NCI-H2196 treated with DMSO at 0.1 percent for 48 hours (cell line): ENCODE results near the gene PTPRE.

ENCODE experiments used
- DNase-seq: peaks from one replicate; lab custom pipeline; 2025; ENCODE audit not compliant: unreplicated experiment; lab: John Stamatoyannopoulos, UW

The PTPRE gene, protein sequence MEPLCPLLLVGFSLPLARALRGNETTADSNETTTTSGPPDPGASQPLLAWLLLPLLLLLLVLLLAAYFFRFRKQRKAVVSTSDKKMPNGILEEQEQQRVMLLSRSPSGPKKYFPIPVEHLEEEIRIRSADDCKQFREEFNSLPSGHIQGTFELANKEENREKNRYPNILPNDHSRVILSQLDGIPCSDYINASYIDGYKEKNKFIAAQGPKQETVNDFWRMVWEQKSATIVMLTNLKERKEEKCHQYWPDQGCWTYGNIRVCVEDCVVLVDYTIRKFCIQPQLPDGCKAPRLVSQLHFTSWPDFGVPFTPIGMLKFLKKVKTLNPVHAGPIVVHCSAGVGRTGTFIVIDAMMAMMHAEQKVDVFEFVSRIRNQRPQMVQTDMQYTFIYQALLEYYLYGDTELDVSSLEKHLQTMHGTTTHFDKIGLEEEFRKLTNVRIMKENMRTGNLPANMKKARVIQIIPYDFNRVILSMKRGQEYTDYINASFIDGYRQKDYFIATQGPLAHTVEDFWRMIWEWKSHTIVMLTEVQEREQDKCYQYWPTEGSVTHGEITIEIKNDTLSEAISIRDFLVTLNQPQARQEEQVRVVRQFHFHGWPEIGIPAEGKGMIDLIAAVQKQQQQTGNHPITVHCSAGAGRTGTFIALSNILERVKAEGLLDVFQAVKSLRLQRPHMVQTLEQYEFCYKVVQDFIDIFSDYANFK

DNA sequence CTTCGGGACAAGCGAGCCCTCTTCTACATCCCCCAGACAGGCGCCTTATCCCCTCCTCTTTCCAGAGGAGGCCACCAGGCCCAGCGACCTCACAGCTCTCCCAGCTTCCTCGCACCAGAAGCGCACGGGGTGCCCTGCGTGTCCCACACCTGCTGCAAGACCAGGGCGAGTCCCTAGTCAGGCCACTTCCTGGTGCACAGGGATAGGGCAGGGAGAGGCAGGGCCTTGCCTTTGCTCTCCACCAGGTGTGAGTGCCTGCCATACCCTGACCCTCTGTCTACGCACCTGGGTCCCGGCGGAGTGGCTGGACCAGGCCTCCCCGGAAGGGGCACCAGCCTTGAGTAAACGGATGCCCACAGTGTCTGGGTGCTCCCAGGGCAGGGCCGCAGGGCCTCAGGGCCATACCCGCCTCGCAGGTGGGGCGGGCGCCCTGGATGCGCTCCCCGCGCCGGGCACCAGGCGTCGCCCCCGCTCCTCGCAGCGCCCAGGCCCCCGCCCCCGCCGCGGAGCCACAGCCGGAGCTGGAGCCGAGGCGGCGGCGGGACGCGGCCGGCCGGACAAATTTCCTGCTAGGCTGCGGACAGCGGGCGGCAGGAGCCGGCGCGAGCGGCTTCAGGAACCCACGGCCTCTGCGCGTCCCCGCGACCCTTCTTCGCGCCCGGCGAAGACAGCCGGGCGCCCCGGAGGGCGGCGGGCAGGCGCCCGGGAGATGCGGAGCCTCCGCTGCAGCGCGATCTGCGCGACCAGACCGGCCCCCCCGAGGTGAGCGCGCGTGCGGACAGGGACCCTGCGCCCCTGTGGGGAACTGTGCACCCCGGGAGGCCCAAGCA, at the start of gene PTPRE:
Gene PTPRE (plus strand): TSS at position 556 of the 830 bp plus-strand sequence. CDS start 133,779 bp downstream, outside the sequence.
- no peak for DNase-seq

DNA sequence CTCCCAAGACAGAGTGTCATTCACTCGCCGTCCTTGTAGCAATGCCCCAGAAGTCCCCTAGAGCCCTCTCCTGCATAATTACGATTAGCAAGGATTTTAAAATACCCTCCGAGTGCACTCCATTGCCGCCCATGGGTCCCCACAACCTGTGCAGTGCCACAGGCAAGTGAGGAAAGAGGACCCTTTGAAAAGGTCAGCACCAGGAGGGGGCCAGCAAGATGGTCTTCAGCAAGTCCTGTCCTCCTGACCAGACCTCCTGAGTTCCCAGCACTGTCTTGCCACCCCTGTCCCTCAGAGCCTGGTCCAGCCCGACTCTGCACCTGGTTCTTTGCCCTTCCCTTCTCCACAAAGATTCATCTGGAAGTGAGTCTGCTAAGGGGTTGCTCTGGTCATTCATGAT, 46.3 kb upstream of the PTPRE start:
- no peak for DNase-seq

DNA sequence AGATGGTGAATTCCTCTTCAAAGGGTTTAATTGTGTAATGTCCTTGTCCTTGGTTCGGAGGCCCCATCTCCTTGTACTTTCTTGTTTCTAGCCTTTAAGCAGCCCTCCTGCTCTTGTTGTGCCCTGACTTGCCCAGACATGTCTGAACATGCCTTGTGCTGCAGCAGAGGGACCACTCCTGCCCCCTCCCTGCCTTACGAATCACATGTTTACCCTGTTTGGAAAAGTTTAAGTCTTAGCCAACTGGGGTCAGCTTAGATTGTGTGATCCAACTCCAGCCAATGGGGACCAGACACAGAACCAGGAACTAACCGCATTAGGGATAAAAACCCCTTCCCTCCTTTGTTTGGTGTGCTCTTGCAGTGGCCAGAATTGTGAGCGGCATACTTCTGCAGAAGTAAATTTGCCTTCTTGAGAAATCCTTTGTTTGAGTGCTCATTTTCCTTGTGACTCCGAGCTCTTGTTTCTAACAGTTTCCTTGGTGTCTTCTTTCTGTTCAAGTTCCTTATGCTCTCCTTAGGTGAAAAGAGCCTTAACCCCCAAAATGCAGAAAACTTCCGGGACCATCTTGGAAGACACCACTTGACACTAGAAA, 43.6 kb upstream of the PTPRE start:
- DNase-seq: no peak

DNA sequence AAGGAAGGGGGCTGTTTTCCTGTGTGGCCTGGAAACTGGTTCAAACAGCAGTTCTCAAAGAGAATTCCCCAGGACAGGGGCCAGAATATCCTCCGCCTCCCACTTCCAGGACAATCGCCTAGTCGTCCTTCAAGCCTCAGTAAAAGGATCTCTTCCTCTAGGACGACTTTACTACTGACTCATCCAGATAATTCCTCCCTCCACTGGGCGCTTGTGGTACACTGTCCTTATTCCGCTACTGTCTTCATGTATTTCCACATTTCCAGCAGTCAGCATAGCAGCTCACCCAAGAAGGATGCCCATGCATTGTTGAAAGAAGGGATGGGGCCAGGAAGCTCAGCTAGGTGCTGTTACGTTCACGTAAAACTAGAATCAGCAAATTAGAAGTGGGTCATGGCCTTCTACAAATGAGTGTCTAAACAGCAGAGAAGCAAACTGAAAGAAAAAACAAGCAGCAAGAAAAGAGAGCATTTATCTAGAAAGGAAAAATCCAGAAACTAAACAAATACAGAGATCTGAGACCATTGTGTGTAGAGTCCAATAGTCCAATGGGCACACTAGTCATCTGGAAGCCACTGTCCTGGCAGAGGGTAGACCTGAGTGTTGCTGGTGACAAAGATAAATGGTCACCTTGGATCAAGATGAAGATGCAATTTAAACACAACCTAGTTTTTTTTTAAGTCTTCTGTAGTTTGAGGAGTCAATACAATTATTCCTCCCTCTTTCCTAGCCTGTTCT, 40.5 kb upstream of the PTPRE start:
- DNase-seq: no peak

DNA sequence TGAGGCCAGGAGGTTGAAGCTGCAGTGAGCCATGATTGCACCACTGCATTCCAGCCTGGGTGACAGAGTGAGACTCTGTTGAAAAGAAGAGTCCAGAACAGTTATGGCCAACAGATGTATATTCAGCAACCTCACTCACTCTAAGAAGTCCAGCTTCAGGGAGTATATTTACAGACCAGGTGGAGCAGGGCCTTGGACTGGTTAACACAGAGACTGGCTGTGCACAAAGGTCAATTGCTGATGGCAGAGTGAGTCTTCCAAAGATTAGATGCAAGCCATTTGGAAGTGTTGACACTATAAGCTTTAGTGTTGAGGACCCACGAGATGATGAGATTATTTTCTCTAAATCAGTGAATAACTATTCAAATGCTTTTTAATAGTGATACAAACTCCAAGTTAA, 39.1 kb upstream of the PTPRE start:
- DNase-seq: no peak

DNA sequence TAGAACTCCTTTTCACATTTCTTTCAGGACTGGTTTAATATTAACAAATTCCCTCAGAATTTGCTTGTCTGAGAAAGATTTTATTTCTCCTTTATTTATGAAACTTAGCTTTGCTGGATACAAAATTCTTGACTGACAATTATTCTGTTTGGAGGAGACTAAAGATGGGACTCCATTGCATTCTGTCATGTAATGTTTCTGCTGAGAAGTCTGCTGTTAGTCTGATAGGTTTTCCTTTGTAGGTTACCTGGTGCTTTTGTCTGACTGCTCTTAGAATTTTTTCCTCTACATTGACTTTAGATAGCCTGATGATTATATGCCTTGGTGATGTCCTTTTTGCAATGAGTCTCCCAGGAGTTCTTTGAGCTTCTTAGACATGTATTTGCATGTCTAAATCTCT, 37.6 kb upstream of the PTPRE start:
- DNase-seq: no peak

DNA sequence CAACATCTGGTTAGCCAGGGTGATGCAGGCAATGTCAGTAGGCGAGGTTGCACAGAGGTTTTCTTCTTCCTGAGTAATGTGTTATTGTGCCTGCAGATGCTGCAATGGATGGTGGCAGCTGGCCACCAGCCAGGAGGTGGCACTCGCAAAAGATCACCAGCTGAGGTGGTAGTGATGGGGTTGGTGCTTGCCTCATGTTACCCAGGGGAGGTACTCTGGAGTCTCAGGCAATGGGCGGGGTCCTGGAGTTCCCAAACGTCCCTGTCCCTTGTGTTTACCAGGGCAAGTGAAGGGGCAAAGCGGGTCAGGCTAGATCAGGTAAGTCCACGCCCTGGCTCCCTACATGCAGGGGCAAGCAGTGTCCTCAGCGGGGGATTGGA, 35.3 kb upstream of the PTPRE start:
- no peak for DNase-seq

DNA sequence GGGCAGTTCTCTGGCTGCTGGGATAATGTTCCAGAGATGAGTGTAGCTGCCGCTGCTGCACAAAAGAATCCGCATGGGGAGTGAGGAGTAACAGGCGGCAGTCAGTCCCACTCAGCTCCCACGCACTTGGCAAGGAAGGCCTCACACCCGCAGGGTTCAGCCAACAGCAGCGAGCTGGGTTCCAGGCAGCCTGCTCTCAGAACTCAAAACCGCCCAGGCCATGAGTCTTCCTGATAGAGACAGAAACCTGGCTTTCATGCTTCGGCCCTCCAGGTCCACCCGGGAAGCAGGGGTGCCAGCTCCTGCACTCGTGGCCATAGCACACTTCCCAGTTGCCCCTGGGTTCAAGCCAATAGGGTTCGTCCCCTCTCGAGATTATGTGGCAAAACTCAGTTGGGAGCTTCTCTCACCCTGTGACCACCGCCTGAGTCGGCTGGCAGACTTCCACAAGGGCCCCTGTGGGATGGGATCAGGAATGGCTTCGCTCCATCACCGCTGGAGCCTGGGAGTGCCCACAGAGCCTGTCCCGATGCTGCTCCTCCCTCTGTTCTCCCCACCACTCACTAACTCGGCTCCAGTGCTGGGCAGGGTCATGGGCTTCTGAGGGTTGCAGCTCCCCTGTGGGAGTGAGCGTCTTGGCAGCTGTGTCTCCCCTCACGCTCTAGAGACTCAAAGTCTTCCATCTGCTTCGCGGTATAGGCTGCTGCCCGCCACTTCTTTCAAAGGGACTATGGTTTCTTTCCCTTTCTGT, 34.7 kb upstream of the PTPRE start:
- DNase-seq: no peak

DNA sequence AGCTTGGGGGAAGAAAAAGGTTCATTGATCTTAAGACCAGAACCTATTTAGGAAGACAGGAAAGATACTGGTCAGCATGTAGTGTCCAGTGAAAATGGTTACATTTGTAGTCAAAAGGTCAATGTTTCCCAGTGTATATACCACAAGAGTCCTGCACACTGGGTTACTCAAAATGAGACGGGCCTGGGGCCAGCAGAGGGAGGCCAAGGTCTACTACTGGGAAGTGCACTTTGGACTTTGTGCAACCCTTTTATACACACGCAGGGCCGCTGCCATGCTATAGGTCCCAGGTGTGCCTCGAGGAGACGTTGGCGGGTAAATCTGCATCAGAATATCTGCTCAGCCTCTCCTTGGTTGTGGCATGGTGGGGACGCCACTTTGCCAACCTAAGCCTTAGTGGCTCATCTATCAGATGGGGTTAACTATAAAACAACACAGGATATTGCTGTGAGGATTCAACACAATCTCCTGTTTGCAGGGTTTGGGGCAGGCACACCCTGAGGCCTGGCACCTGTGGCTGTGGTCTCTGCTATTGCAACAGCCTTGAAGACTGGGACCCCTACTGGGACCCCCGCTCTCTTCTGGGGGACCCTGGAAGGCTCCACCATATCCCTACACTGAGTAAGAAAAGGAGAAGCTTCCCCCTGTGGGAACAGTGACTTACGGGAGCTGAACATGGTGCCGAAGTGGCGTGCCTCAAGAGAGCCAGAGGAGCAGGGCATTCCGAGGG, 33.9 kb upstream of the PTPRE start:
- no peak for DNase-seq

DNA sequence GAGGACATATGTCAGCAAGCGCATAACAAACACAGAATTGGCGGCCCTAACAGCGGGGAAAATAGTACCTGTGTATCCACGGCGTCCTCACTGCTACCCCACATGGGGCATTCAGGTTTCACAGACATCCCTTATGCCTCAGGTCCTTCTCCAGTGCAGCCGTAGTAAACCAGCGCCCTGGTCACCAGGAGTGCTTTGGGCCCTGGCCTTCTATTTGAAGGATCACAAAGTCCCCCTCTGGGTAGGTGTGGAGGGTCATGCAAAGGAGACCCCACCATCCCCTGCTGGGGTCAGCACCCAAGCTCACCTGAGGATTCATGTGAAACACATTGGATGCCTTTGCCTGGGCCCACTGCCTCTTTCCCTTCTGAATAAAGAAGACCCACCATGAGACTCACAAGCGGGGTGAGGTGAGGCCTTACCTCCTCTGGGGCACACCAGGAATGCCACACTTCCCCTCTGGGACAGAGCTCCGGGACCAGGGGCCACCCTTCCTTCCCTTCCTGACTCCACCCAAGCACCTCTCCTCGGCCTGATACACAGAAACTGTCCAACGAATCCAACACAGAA, 32.9 kb upstream of the PTPRE start:
- no peak for DNase-seq

DNA sequence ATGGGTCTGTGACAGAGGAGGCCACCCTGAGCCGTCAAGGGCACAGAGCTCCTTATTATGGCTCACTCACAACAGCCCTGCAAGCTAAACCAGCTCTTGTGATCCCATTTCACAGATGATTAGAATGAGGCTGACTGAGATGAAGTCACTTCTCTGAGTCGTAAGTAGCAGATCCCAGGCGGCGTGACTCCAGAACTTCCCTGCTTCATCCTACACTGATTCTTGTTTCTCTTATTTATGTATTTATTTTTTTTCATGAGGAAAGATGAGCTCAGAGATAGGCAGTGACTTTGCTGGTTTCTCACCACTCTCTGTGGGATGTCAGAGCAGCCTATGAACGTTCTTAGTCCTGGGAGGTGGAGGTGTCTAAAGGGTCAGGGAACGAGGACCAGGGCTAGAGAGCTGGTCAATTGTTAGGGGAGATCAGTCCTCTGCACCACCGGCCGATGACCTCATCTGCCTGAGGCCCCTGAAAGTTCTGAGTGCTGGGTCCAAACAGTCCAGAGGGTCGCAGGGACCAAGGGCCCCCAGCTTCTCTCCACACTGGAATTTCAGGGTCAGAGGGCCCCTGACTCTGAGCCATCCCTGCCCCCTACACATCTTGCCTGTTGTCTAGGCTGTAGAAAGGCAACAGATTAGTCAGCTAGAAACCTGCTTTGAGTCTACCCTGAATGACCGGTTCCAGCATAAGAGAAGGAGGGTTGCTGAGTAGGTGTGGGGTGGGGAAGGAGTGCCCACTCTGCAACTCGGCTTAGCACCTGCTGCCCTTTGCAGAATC, 32.0 kb upstream of the PTPRE start:
- no peak for DNase-seq

DNA sequence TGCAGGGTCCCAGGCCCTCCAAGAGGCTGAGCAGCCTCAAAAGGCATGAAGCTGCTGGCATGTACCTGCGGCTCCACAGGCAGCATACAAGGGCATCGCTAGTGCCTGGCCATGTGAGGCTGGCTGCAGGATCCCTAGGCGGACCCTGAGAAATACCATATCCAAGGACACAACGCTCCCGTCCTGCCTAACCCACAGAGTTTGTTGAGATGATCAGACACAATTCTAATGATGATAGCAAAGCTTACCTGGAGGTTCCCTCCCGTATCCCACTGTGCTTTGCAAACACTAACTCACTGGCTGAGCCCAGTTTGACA, 31.5 kb upstream of the PTPRE start:
- DNase-seq: no peak

DNA sequence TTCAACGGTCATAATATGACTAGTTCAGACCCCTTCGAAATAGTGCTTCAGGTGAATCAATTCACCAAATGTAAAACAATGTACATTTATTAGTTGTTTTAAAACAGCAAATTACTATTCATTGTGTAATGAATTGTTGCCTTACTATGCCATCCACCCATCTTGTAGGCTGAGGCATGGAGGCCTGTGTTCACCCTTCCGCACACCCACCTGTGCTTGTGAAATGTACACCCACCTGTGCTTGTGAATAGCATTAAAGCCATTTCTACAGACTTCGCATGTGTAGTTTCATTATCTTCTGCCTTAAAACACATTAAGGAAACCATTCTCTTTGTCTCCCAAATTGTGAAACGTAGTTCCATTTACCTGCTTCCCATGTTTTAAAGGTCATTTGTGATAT, 31.0 kb upstream of the PTPRE start:
- DNase-seq: no peak

DNA sequence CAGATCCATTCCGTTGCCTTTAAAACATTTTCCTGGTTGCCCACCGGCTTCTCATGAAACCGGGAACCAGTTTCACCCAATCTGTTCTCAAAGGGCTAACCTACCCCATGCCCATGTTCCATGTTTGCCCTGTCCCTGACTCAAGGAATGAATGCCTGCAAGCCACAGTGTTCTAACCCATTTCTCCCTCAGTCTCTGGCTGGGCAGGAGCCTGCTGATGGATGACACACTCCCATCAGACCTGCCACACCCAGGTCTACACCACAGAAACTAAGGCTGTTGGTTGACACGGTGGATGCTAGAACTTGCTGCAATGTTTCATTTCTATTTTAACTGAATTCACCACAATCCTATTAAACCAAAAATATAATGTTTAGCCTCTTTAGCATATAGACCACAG, 29.8 kb upstream of the PTPRE start:
- DNase-seq: no peak

DNA sequence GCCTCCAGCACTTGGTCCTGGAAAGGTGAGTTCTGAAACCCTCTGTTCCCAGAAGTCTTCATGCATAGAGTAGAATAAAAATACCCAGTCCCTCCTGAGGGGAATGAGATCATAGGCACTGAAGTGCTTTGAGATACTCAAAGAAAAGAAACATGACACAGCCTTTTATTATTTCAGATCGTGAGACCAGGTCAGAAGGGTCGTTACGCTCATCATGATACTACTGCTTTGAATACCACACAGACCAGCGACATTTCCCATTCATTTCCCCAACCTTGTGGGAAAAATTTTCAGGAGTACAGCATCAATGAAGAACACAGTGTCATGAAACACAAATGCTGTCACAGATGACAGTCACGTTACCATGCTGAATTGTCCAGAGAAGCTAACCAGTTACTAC, 29.2 kb upstream of the PTPRE start:
- no peak for DNase-seq

DNA sequence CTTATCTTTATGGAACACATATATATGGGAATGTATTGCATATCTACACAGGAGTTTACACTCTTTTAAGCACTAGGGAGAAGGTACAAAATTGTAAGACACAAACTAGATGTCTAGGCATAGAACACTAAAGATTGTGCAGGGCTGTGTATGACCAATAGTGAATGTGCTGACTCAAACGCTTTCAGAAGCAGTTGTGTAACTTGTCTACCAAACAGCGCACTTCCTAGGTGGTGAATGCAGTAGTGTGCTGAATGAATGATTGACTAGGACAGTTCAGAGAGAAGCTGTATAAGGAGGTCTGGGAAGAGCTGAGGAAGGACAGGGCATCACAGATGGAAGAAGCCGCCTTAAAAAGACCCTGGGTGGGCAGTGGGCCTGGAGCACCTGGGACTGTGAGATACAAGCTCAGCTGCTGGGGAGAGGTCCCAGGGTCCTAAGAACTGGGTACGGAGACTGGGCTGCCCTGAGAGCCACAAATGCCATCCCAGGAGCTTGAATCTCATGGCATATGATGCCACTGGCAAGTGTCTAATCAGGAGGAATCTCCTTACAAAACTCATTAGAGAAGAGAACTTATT, 28.3 kb upstream of the PTPRE start:
- DNase-seq: no peak

DNA sequence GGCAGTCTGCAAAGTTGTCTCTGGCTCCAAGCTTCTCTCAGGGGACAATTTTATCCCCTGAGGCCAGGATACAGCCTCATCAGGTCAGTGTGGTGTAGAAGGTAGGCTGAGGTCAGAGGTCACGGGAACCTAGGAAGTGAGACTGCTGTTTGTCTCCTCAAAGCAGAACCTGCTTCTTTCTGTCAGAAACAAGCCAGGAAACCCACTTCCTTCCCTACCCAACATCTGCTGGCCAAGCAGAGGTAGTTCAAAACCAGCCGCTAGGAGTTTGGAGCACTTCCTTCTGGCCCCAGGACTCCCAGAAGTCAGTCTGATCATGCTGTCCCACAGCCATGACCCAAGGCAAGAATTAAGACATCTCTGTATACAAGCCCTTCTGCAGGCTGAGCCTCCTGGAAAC, 26.3 kb upstream of the PTPRE start:
- DNase-seq: no peak

DNA sequence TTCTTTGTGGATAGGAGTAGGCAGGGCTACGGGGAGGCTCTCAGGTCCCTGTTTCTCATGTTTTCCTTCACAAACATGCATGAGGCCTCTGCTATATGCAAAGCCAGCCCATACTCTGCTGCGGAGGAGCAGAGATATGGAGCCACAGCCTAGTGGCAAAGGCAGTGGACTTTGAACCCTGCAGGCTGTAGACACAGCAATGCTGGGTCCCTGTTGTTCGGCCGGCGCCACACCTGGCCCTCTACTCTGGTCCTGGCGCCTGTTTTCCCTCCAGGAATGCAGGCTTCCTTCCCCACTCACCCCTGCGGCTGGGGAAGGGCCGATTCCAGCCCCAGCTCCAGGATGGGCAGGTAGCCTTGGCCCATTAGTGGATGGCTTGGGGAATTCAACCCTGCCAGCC, 25.6 kb upstream of the PTPRE start:
- no peak for DNase-seq
